OCI-LY3 (cell line): ENCODE results near the gene GPR137B.
"Not testable (repeated sequence)": the region's sequence is repeated elsewhere in the genome, so short reads cannot be mapped to it uniquely, and the experiment has no call there.

Experiments
- H2AFZ ChIP-seq: fragments of 200-600, 300-600 bp; shearing (Covaris generic); 2 replicates; pipeline ENCODE4 v1.6.0; 2014; ENCODE audit warnings: antibody characterized with exemption, low read depth, low read length
- H3K27ac ChIP-seq: fragments of 200-600, 300-600 bp; sonication (generic); 2 replicates; pipeline ENCODE4 v1.5.1; 2014; ENCODE audit warnings: mild to moderate bottlenecking, low read length, moderate library complexity, mixed read lengths
- H3K27me3 ChIP-seq: fragments of 200-600, 300-600 bp; sonication (generic); 2 replicates; pipeline ENCODE4 v1.6.1; 2014; ENCODE audit warnings: low read depth, low read length, mixed read lengths
- H3K36me3 ChIP-seq: fragments of 200-600, 300-600 bp; sonication (generic); replicated peaks from 2 replicates; pipeline ENCODE3; 2014; ENCODE audit warnings: low read depth, low read length, mixed read lengths
- H3K4me1 ChIP-seq: fragments of 300-600, 200-600 bp; sonication (generic); 2 replicates; pipeline ENCODE4 v1.6.1; 2014; ENCODE audit warnings: low read length, mixed read lengths
- H3K4me2 ChIP-seq: fragments of 200-600, 300-600 bp; sonication (generic); 2 replicates; pipeline ENCODE4 v1.6.1; 2014; ENCODE audit warnings: low read length, mixed read lengths
- H3K4me3 ChIP-seq: fragments of 300-600, 200-600 bp; sonication (generic); 2 replicates; pipeline ENCODE4 v1.5.1; 2014; ENCODE audit warnings: antibody characterized with exemption, mild to moderate bottlenecking, low read length, moderate library complexity
- H3K79me2 ChIP-seq: fragments of 300-600, 200-600 bp; shearing (Covaris generic); 2 replicates; pipeline ENCODE4 v1.6.1; 2014; ENCODE audit warnings: mild to moderate bottlenecking, low read length, mixed read lengths
- H3K9ac ChIP-seq: fragments of 300-600, 200-600 bp; shearing (Covaris generic); 2 replicates; pipeline ENCODE4 v1.6.0; 2014; ENCODE audit warnings: mild to moderate bottlenecking, low read length, moderate library complexity
- H3K9me3 ChIP-seq: fragments of 200-600, 300-600 bp; shearing (Covaris generic); 2 replicates; pipeline ENCODE4 v1.6.1; 2014; ENCODE audit warnings: low read length, mixed read lengths; ENCODE audit not compliant: insufficient read depth
- H4K20me1 ChIP-seq: fragments of 200-600, 300-600 bp; sonication (generic); 2 replicates; pipeline ENCODE4 v1.6.1; 2016; ENCODE audit warnings: low read length, mixed read lengths; ENCODE audit not compliant: insufficient read depth
- CTCF ChIP-seq: fragments of 200-600, 300-600 bp; sonication (generic); IDR thresholded peaks from 2 replicates; pipeline ENCODE4 v1.5.1; 2014; ENCODE audit warnings: antibody characterized with exemption, low read length, low read depth
- EZH2phosphoT487 ChIP-seq: fragments of 200-600 bp; shearing (Covaris generic); IDR thresholded peaks from 2 replicates; pipeline ENCODE4 v1.6.1; 2018; ENCODE audit warnings: antibody characterized with exemption, mixed run types, low read depth

Gene GPR137B, protein sequence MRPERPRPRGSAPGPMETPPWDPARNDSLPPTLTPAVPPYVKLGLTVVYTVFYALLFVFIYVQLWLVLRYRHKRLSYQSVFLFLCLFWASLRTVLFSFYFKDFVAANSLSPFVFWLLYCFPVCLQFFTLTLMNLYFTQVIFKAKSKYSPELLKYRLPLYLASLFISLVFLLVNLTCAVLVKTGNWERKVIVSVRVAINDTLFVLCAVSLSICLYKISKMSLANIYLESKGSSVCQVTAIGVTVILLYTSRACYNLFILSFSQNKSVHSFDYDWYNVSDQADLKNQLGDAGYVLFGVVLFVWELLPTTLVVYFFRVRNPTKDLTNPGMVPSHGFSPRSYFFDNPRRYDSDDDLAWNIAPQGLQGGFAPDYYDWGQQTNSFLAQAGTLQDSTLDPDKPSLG

DNA sequence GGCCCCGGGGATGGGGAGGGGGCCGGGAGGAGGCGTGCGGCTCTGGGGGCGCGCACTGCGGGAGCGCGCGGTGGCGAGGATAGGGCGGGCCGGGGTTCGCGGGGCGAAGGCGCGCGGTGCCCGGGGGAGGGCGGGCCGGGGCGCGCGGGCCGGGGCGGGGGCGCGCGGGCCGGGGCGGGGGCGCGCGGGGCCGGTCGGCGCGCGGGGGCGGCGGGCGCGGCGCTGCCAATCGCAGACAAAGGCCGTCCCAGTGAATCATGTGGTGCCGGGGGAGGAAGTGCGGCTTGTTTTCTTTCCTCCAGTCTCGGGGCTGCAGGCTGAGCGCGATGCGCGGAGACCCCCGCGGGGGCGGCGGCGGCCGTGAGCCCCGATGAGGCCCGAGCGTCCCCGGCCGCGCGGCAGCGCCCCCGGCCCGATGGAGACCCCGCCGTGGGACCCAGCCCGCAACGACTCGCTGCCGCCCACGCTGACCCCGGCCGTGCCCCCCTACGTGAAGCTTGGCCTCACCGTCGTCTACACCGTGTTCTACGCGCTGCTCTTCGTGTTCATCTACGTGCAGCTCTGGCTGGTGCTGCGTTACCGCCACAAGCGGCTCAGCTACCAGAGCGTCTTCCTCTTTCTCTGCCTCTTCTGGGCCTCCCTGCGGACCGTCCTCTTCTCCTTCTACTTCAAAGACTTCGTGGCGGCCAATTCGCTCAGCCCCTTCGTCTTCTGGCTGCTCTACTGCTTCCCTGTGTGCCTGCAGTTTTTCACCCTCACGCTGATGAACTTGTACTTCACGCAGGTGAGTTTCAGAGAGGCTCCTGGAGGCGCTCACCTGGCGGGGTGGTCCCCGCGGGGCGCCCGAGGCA lies at the start of gene GPR137B:
GPR137B (plus strand) TSS at position 287 of the 851 bp plus-strand sequence; CDS start at position 371, 84 bp downstream.
- H3K36me3 ChIP-seq, result peaks cover 32% of the 10 kb centered on the region
- H3K27ac ChIP-seq, result peak within 1 kb of the TSS; percentile 72
- H3K4me3 ChIP-seq, result peak within 1 kb of the TSS; percentile 89
- H3K4me2 ChIP-seq, result peak within 1 kb of the TSS; percentile 88
- peak within 1 kb of the TSS; percentile 82 for H2AFZ ChIP-seq
- peak within 1 kb of the TSS; percentile 92 for H3K9ac ChIP-seq
- H4K20me1 ChIP-seq, result peaks cover 43% of the 10 kb centered on the region
- no peaks in the 10 kb centered on the region for H3K9me3 ChIP-seq
- H3K27me3 ChIP-seq, result peaks cover 39% of the 10 kb centered on the region
- TF ChIP-seq EZH2phosphoT487, result no peak
- TF ChIP-seq CTCF, result no peak
- H3K79me2 ChIP-seq, result peaks cover 51% of the 10 kb centered on the region
- peaks cover 31% of the 10 kb centered on the region for H3K4me1 ChIP-seq

- H3K4me1 ChIP-seq, result peaks cover 6% of the 10 kb centered on the region
- peaks cover 5% of the 10 kb centered on the region for H3K36me3 ChIP-seq
- H3K27me3 ChIP-seq, result peaks cover 8% of the 10 kb centered on the region; the same call in 1 of the 2 replicates
- peaks cover 11% of the 10 kb centered on the region for H3K9me3 ChIP-seq
- TF ChIP-seq EZH2phosphoT487 (no peak), CTCF (no peak)
- H3K4me3 ChIP-seq, result no peak overlapping the region
- H3K79me2 ChIP-seq, result no peaks in the 10 kb centered on the region
- no peak overlapping the region for H3K4me2 ChIP-seq
- no peaks in the 10 kb centered on the region for H4K20me1 ChIP-seq
- no peak overlapping the region for H3K27ac ChIP-seq
- H2AFZ ChIP-seq, result no peak overlapping the region
- H3K9ac ChIP-seq, result no peak overlapping the region
These were observed 49.4 kb upstream of the GPR137B start for GRCh38 chr1:236092899-236093298.

DNA sequence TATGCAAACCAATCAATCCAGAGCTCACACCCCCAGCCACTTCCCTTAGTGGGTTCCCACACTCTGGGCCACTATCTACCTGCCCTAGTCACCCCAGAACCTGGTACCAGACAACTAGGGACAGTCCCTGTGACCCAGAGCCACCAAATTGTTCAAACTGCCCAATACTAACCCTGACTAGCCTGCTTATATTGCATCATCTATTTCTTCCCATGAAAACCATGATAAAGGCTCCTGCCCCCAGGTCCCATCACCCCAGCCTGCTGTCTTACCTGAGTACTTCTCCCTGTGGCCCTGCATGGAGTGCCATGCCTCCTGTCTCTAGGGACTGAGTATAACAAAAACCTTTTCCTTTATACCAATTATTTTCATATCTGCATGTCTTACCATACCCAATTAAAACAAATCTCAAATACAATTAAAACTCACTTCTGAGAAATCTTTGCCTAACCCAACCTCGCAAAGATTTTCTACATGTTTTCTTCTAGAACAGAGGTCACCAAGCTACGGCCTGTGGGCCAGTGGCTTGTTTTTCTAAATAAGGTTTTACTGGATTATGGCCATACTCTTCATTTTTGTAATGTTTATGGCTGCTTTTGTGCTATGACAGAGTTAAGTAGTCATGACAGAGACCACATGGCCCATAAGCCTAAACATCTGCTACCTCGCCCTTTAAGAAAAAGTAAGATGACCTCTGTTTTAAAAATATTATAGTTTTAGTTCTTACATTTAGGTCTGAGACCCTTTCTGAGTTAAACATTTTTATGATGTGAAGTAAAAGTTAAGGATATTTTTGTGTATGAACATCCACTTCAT lies 46.4 kb upstream of the GPR137B start:
- H3K27ac ChIP-seq, result no peak overlapping the region
- no peak overlapping the region for H3K4me3 ChIP-seq
- H3K27me3 ChIP-seq, result peaks cover 19% of the 10 kb centered on the region; the same call in 1 of the 2 replicates
- H3K9me3 ChIP-seq, result peaks cover 11% of the 10 kb centered on the region
- H2AFZ ChIP-seq, result no peak overlapping the region
- peaks cover 5% of the 10 kb centered on the region for H3K36me3 ChIP-seq
- H3K4me2 ChIP-seq, result no peak overlapping the region
- H3K4me1 ChIP-seq, result peaks cover 7% of the 10 kb centered on the region
- no peak for TF ChIP-seq EZH2phosphoT487
- TF ChIP-seq CTCF, result no peak
- H3K79me2 ChIP-seq, result no peaks in the 10 kb centered on the region
- H3K9ac ChIP-seq, result no peak overlapping the region
- no peaks in the 10 kb centered on the region for H4K20me1 ChIP-seq

GRCh38 chr1:236096660-236097482 lies 45.5 kb upstream of the GPR137B start:
- H2AFZ ChIP-seq, H3K4me3 ChIP-seq: not testable (repeated sequence)

More at GRCh38 chr1:236096660-236097482, 45.5 kb upstream of the GPR137B start:
- H3K79me2 ChIP-seq, H3K4me1 ChIP-seq, H3K36me3 ChIP-seq, H3K4me2 ChIP-seq, H3K9ac ChIP-seq, H4K20me1 ChIP-seq: not testable (repeated sequence)
- peak overlapping the region; percentile 75 for H3K27ac ChIP-seq
- H3K27me3 ChIP-seq, result peaks cover 16% of the 10 kb centered on the region; the same call in 1 of the 2 replicates
- peaks cover 11% of the 10 kb centered on the region for H3K9me3 ChIP-seq
